Measurements from ENCODE around the gene LETMD1. TPM values are rescaled to one million over a fixed set of nuclear protein-coding genes. Genes with fewer than 3 reads are reported as not detected.

The LETMD1 gene
- total RNA-seq, 1 experiment from 2014 or later, result 47.1 TPM

DNA sequence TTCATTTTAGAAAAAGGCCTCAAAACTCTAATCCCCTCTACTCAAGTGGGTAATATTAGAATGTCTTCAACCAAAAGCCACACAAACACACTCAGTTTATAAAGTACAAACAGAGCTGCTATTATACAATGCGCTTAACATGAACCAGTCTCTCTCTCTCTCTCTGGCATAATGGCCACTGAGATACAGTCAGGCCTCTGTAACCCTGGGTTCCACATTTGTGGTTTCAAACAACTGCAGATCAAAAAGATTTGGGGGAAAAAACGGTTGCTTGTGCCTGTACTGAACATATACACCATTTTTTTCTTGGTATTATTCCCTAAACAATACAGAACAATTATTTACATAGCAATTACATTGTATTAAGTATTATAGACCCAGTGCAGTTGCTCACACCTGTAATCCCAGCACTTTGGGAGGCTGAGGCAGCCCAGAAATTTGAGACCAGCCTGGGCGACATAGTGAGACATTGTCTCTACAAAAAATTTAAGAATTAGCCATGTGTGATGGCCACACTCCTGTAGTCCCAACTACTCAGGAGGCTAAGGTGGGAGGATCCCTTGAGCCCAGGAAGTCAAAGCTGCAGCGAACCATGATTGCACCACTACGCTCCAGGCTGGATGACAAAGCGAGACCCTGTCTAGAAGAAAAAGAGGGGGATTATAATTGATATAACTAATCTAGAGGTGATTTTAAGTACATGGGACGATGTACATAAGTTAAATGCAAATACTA is 27.5 kb upstream of the LETMD1 start:
- Histone ChIP-seq H3K27me3 (ENCODE audit: low read length) (no peaks in the 10 kb centered on the region), H3K79me2 (ENCODE audit: low read length) (peaks cover 96% of the 10 kb centered on the region), H4K20me1 (ENCODE audit: low read length) (0 out of 2 replicates have a peak, but pooled peaks cover 3% of the 10 kb centered on the region), H3F3A (ENCODE audit: low read length, unreplicated experiment) (no peaks in the 10 kb centered on the region), H2AFZ (ENCODE audit: low read length) (no peak overlapping the region), H3K27ac (ENCODE audit: low read length) (no peak overlapping the region), H3K9ac (ENCODE audit: low read length) (no peak overlapping the region), H3K36me3 (ENCODE audit: low read depth, low read length) (no peaks in the 10 kb centered on the region), H3K9me3 (ENCODE audit: low read length) (no peaks in the 10 kb centered on the region), H3K9me2 (replicated peaks; ENCODE audit: low read length) (no peaks in the 10 kb centered on the region), H3K4me3 (ENCODE audit: low read length) (no peak overlapping the region), H3K4me1 (ENCODE audit: insufficient read depth, low read length) (peaks cover 12% of the 10 kb centered on the region), H3K4me2 (ENCODE audit: low read length) (no peak overlapping the region)
- ATAC-seq, result no peak
- no TSS peak for BruUV-seq (replicated peaks)
- intact Hi-C loops (cut with micrococcal nuclease), result no loop called here
- ChIA-PET CTCF (interaction anchor here (0.6 kb wide), 1 partner anchor 26 kb away, joined by 4 read pairs; no protein-coding TSS in a partner anchor), POLR2A (ENCODE audit: unreplicated experiment) (no interaction called here)
- DNase-seq, result no peak
- TF ChIP-seq EZH2phosphoT487 (IDR thresholded peaks at IDR 0.05; ENCODE audit: borderline replicate concordance, low read length) (no peak), EZH2 (IDR thresholded peaks at IDR 0.05; ENCODE audit: low read length, unreplicated experiment) (no peak)
- TF ChIP-seq, protein P1, sequence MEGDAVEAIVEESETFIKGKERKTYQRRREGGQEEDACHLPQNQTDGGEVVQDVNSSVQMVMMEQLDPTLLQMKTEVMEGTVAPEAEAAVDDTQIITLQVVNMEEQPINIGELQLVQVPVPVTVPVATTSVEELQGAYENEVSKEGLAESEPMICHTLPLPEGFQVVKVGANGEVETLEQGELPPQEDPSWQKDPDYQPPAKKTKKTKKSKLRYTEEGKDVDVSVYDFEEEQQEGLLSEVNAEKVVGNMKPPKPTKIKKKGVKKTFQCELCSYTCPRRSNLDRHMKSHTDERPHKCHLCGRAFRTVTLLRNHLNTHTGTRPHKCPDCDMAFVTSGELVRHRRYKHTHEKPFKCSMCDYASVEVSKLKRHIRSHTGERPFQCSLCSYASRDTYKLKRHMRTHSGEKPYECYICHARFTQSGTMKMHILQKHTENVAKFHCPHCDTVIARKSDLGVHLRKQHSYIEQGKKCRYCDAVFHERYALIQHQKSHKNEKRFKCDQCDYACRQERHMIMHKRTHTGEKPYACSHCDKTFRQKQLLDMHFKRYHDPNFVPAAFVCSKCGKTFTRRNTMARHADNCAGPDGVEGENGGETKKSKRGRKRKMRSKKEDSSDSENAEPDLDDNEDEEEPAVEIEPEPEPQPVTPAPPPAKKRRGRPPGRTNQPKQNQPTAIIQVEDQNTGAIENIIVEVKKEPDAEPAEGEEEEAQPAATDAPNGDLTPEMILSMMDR (conservative IDR thresholded peaks at IDR 0.05; ENCODE audit: low read depth, low read length), result no peak

DNA sequence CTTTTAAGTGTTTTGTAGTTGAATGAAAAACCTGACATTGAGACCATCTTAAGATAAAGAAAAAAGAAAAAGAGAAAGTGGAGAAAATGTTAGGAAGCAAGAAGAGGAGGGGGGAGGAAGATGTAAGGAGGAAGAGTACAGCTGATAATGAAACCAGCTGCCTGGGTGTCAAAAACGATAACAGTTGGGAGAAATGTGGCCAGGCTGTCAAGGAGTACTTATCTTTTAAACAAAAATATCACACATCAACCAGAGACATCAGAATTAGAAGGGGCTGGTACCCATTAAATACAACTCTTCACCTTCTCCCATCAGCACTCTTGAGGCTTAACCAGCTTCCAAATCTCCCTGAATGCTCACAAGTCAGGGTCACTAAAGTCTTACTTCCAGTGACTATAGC is 26.4 kb upstream of the LETMD1 start:
- ATAC-seq, result no peak
- no peak overlapping the region for H3K9ac ChIP-seq (ENCODE audit: low read length)
- TF ChIP-seq, protein P1 (conservative IDR thresholded peaks at IDR 0.05; ENCODE audit: low read depth, low read length), result no peak
- TF ChIP-seq EZH2phosphoT487 (IDR thresholded peaks at IDR 0.05; ENCODE audit: borderline replicate concordance, low read length) (no peak), EZH2 (IDR thresholded peaks at IDR 0.05; ENCODE audit: low read length, unreplicated experiment) (no peak)
- no peaks in the 10 kb centered on the region for H3K9me3 ChIP-seq (ENCODE audit: low read length)
- no peak overlapping the region for H3K27ac ChIP-seq (ENCODE audit: low read length)
- 0 out of 2 replicates have a peak, but pooled peaks cover 3% of the 10 kb centered on the region for H4K20me1 ChIP-seq (ENCODE audit: low read length)
- H2AFZ ChIP-seq (ENCODE audit: low read length), result no peak overlapping the region
- no peak overlapping the region for H3K4me2 ChIP-seq (ENCODE audit: low read length)
- peaks cover 16% of the 10 kb centered on the region for H3K4me1 ChIP-seq (ENCODE audit: insufficient read depth, low read length)
- no peaks in the 10 kb centered on the region for H3F3A ChIP-seq (ENCODE audit: low read length, unreplicated experiment)
- ChIA-PET CTCF (no interaction called here), POLR2A (ENCODE audit: unreplicated experiment) (no interaction called here)
- H3K79me2 ChIP-seq (ENCODE audit: low read length), result peaks cover 91% of the 10 kb centered on the region
- intact Hi-C loops (cut with micrococcal nuclease), result no loop called here
- DNase-seq, result no peak
- no peaks in the 10 kb centered on the region for H3K27me3 ChIP-seq (ENCODE audit: low read length)
- H3K36me3 ChIP-seq (ENCODE audit: low read depth, low read length), result no peaks in the 10 kb centered on the region
- no TSS peak for BruUV-seq (replicated peaks)
- H3K9me2 ChIP-seq (replicated peaks; ENCODE audit: low read length), result no peaks in the 10 kb centered on the region
- no peak overlapping the region for H3K4me3 ChIP-seq (ENCODE audit: low read length)

All from PC-3 (cell line).